Esophagus squamous epithelium (tissue), 5 donors: Measurements from ENCODE around the gene CHRNG. TPM values are rescaled to one million over a fixed set of nuclear protein-coding genes. Genes with fewer than 3 reads are reported as not detected.

ENCODE experiments used
- DNase-seq: peaks from one replicate; lab custom pipeline; 2025; lab: John Stamatoyannopoulos, UW
- H3K27ac ChIP-seq, 4 donors: fragments of 200-600 bp; sonication (generic); one replicate each; pipeline ENCODE4 v1.5.1; 2016 to 2019; ENCODE audit warnings: mild to moderate bottlenecking in 1 of 4
- H3K27me3 ChIP-seq, 4 donors: fragments of 200-600 bp; sonication (generic); 1 replicate in 3 of 4; 2 replicates in 1 of 4; pipeline versions ENCODE4 v1.5.1 to v1.6.0; 2017 to 2021; ENCODE audit warnings: antibody characterized with exemption in 1 of 4
- H3K36me3 ChIP-seq, 3 donors: fragments of 200-600 bp; sonication (generic); one replicate each; pipeline ENCODE4 v1.5.1; 2016 to 2019
- H3K4me1 ChIP-seq, 3 donors: fragments of 200-600 bp; sonication (generic); one replicate each; pipeline ENCODE4 v1.5.1; 2017 to 2019
- H3K4me3 ChIP-seq, 4 donors: fragments of 200-600 bp; sonication (generic); 1 replicate in 3 of 4; 2 replicates in 1 of 4; pipeline ENCODE4 v1.5.1; 2016 to 2019; ENCODE audit warnings: mild to moderate bottlenecking in 2 of 4, moderate library complexity in 1 of 4
- H3K9me3 ChIP-seq, 3 donors: fragments of 200-600 bp; sonication (generic); one replicate each; pipeline ENCODE4 v1.5.1; 2016 to 2019
- CTCF ChIP-seq, 6 experiments: fragments of 450-650 bp in 4 of 6; fragments of 200-600 bp in 2 of 6; sonication (generic) in 2 of 6; IDR thresholded peaks; one replicate each; pipeline ENCODE4 v1.5.1; 2016 to 2019; ENCODE audit warnings: antibody characterized with exemption in 6 of 6, mild to moderate bottlenecking in 4 of 6, moderate library complexity in 4 of 6
- POLR2A ChIP-seq, 4 donors: fragments of 450-650 bp; IDR thresholded peaks; one replicate each; pipeline ENCODE4 v1.6.1; 2017; ENCODE audit warnings: antibody characterized with exemption in 4 of 4, mild to moderate bottlenecking in 4 of 4, moderate library complexity in 3 of 4
- WGBS, 2 donors: methylation state at CpG; one replicate each; pipeline ENCODE4 v1.1.5; 2018; 5-methylcytosine and 5-hydroxymethylcytosine counted together
- intact Hi-C: fragments of 100-400 bp; cut with DNase I; formaldehyde crosslinking; loops from one replicate; pipeline ENCODE4 v1.15.0; 2022
- total RNA-seq, 4 donors: library from RNA; depleted of rRNA; stranded (reverse); fragments of >200 nt; gene quantifications; one replicate each; pipeline ENCODE4 v1.1.0, GENCODE V29; 2016
- donor health status: DM: yes; HTN: yes; CAD: no.

Gene CHRNG
- total RNA-seq, 4 donors from 2014 or later = not detected

DNA sequence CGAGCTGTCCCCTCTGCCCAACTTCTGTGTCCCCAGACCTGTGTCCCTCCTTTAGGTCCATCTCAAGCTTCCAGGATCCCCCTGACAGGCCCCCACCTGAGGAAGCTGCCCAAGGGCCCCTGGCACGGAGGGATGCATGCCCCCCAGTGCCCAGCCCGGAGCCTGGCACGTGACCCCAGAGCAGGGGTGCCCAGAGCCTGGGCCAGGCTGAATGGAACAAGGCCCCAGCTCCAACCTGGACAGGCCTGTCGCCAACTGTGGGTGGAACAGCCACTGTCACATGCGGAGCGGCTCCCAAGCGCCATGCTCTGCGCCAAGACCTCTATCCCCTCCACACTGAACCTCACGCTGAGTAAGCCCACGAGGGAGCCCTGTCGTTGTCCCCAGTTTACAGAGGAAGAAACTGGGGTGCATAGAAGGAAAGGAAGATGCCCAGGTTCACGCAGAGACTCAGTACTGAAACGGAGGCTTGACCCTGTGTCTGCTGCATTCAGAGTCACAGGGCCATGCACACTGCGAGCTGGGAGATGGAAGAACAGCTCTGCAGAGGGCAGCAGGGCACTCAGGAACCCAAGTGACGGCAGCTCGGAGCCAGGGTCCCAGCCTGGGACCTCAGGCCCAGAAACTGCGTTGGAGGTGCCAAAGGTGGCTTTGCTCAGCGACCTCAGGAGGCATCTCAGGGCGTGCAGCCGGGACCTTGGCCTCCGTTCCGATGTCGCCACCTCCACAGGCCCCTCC, 46.4 kb upstream of the CHRNG start:
- Histone ChIP-seq H3K4me3 (no peak overlapping the region), H3K9me3 (no peaks in the 10 kb centered on the region), H3K36me3 (no peaks in the 10 kb centered on the region), H3K27ac (no peak overlapping the region), H3K4me1 (peaks cover 0 to under 1% (median 0%) of the 10 kb centered on the region in 3 donors), H3K27me3 (peaks cover 0 to 46% (median under 1%) of the 10 kb centered on the region in 4 donors)
- WGBS, 2 donors = 90 to 100% methylated on average over 1 to 12 of the region's 24 CpGs
- DNase-seq = no peak
- TF ChIP-seq POLR2A (IDR thresholded peaks at IDR 0.05) (no peak), CTCF (IDR thresholded peaks at IDR 0.05) (no peak)
- intact Hi-C loops = no loop called here

DNA sequence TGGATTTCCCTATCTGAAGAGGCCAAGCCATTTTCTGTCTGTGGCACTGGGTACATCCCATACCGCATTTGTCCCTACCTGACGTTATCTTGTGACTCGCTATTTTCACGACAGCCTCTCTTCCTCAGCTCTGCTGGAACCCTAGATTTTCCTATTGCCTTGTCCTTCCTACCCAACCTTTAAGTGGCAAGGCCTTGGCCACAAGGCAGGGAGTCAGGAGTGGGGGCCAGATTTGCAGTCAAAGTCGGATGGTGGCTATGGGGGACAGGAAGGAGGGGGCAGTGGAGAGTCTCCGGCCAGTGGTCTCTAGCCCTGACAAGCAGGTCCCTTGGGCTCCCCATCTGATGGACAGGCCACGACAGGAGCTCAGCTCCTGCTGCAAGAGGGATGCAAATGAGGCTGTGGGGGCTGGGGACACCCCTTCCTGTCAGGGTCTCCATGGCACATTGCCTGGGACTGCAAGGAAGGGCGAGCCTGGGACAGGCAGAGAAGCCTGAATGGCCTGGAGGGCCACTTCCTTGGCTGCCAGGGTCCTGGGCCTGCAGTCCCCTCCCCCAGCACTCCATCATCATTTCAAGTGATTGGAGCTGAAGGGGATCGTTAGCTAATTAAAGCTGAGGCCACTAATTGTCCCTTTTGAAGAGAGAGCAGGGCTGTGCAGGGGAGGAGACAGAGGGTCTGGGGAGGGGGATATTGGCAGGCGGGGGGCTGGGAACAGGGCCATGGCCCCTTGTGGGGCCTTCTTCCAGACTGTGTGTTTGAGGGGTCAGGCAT, 45.6 kb upstream of the CHRNG start:
- WGBS, 2 donors = 64 to 80% methylated on average over 5 to 7 of the region's 10 CpGs
- no peaks in the 10 kb centered on the region for H3K4me1 ChIP-seq
- H3K36me3 ChIP-seq = no peaks in the 10 kb centered on the region
- TF ChIP-seq CTCF (IDR thresholded peaks at IDR 0.05) = no peak
- no peak for TF ChIP-seq POLR2A (IDR thresholded peaks at IDR 0.05)
- DNase-seq = no peak
- H3K9me3 ChIP-seq = no peaks in the 10 kb centered on the region
- H3K27me3 ChIP-seq = peaks cover 0 to 42% (median 0%) of the 10 kb centered on the region in 4 donors
- intact Hi-C loops = no loop called here
- H3K4me3 ChIP-seq = no peak overlapping the region
- no peak overlapping the region for H3K27ac ChIP-seq

- no peak for DNase-seq
- H3K9me3 ChIP-seq = no peaks in the 10 kb centered on the region
- H3K4me3 ChIP-seq = no peak overlapping the region
- 82% methylated on average over 3 of the region's 5 CpGs; no CpG with 5 or more reads in 1 of the 2 donors for WGBS, 2 donors
- TF ChIP-seq CTCF (IDR thresholded peaks at IDR 0.05) = no peak
- TF ChIP-seq POLR2A (IDR thresholded peaks at IDR 0.05) = no peak
- H3K36me3 ChIP-seq = no peaks in the 10 kb centered on the region
- intact Hi-C loops = no loop called here
- no peak overlapping the region for H3K27ac ChIP-seq
- H3K27me3 ChIP-seq = peaks cover 0 to 42% (median 0%) of the 10 kb centered on the region in 4 donors
- H3K4me1 ChIP-seq = no peaks in the 10 kb centered on the region
Observed at GRCh38 chr2:232494542-232494941, 45.0 kb upstream of the CHRNG start.

GRCh38 chr2:232495292-232495691, 44.2 kb upstream of the CHRNG start:
- Histone ChIP-seq H3K36me3 (no peaks in the 10 kb centered on the region), H3K9me3 (no peaks in the 10 kb centered on the region), H3K27ac (no peak overlapping the region), H3K4me1 (no peaks in the 10 kb centered on the region), H3K27me3 (peaks cover 0 to 42% (median 0%) of the 10 kb centered on the region in 4 donors), H3K4me3 (no peak overlapping the region)
- TF ChIP-seq CTCF (IDR thresholded peaks at IDR 0.05) (no peak), POLR2A (IDR thresholded peaks at IDR 0.05) (no peak)
- no peak for DNase-seq
- intact Hi-C loops = no loop called here
- 81 to 86% methylated on average over 3 to 7 of the region's 7 CpGs for whole genome bisulfite sequencing, 2 donors
